IMR-90 (cell line): ENCODE measurements around the gene FAM114A2.

Experiments used
- CEBPB ChIP-seq: IDR thresholded peaks from 2 replicates; pipeline ENCODE4 v1.6.1; 2012; ENCODE audit warnings: low read depth, low read length, improper control_type of control experiment
- FOS ChIP-seq: fragments of 150-350 bp; IDR thresholded peaks from 2 replicates; pipeline ENCODE4 v1.6.1; 2016; ENCODE audit warnings: low read depth, low read length
- POLR2A ChIP-seq: IDR thresholded peaks from 2 replicates; pipeline ENCODE4 v1.6.1; 2012; ENCODE audit warnings: mild to moderate bottlenecking, low read depth, low read length
- RAD21 ChIP-seq: IDR thresholded peaks from 2 replicates; pipeline ENCODE4 v1.6.1; 2012; ENCODE audit warnings: low read length, improper control_type of control experiment
- TF ChIP-seq, protein P1 (sequence below): conservative IDR thresholded peaks from 2 replicates; pipeline ENCODE4 v1.5.1; 2012; ENCODE audit warnings: mild to moderate bottlenecking, low read depth, low read length, improper control_type of control experiment
- TF ChIP-seq, protein P2 (sequence below): fragments of 150-350 bp; IDR thresholded peaks from 2 replicates; pipeline ENCODE4 v1.6.1; 2017; ENCODE audit warnings: mild to moderate bottlenecking, antibody characterized with exemption, low read length, low read depth

- TF ChIP-seq, protein P1, sequence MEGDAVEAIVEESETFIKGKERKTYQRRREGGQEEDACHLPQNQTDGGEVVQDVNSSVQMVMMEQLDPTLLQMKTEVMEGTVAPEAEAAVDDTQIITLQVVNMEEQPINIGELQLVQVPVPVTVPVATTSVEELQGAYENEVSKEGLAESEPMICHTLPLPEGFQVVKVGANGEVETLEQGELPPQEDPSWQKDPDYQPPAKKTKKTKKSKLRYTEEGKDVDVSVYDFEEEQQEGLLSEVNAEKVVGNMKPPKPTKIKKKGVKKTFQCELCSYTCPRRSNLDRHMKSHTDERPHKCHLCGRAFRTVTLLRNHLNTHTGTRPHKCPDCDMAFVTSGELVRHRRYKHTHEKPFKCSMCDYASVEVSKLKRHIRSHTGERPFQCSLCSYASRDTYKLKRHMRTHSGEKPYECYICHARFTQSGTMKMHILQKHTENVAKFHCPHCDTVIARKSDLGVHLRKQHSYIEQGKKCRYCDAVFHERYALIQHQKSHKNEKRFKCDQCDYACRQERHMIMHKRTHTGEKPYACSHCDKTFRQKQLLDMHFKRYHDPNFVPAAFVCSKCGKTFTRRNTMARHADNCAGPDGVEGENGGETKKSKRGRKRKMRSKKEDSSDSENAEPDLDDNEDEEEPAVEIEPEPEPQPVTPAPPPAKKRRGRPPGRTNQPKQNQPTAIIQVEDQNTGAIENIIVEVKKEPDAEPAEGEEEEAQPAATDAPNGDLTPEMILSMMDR = no peak
- TF ChIP-seq, protein P2, sequence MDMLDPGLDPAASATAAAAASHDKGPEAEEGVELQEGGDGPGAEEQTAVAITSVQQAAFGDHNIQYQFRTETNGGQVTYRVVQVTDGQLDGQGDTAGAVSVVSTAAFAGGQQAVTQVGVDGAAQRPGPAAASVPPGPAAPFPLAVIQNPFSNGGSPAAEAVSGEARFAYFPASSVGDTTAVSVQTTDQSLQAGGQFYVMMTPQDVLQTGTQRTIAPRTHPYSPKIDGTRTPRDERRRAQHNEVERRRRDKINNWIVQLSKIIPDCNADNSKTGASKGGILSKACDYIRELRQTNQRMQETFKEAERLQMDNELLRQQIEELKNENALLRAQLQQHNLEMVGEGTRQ = no peak
- TF ChIP-seq FOS = no peak
- no peak for TF ChIP-seq POLR2A
- no peak for TF ChIP-seq CEBPB
- no peak for TF ChIP-seq RAD21
Measured at GRCh38 chr5:154038261-154038706, 426 bp downstream of the FAM114A2 start.
